ENCODE data around the gene ARL15. TPM values are rescaled to one million over a fixed set of nuclear protein-coding genes. Genes with fewer than 3 reads are reported as not detected.

ARL15 gene
- total RNA-seq, 2 donors from 2014 or later: 14.3 to 24.1 TPM

DNA sequence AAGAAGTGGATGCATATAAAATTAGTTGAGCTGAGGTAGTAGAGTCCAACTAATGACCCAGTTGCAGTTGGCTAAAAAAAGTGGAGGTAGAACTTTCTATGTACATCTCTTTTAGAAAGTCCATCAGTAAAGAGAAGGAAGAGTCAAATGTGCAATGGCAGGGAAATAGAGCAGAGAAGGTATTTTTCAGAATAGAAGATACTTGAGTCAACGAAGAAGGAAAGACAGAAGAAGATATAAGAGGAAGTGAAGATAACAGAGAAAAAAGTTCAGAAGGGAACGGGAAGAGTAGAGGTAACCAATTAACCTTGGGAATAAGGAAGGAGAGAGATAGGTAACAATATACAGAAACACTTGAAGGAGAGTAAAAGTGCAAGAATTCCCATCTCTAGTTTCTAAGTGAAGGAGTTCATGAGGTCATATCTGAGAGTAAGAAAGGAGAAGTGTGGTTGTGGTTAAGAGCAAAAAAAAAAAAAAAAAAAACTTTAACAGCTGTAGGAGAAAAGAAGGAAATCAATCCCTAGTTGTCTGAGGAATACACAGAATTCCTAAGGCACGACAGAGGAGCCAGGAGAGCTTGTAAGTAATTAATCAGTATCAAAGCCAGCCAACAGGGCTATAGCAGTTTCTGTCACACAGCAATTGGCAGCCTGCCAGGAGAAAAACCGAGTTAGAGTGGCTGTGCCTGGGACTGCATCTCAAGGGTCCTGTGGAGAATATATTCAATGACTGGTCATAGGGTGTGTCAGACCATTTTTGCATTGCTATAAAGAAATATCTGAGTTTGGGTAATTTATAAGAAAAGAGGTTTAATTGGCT lies 61.0 kb downstream of the ARL15 start:
- intact Hi-C loops (cut with DNase I): loop anchor here (10.0 kb wide), 1 partner anchor 175 kb away; no protein-coding TSS in a partner anchor
- TF ChIP-seq POLR2A (IDR thresholded peaks at IDR 0.05): no peak
- Histone ChIP-seq H3K27me3 (no peaks in the 10 kb centered on the region), H3K4me3 (no peak overlapping the region), H3K9me3 (no peaks in the 10 kb centered on the region), H3K4me1 (peaks cover 1% of the 10 kb centered on the region), H3K36me3 (replicated peaks in 1 of 2; ENCODE audit: insufficient read depth in 1 of 2, low read depth in 2 of 2) (no peaks in the 10 kb centered on the region), H3K27ac (no peak overlapping the region)
- DNase-seq: peak; percentile 10 to 38 (median 26)
- 36 to 42% methylated on average over 4 of the region's 4 CpGs for WGBS, 2 donors
- ATAC-seq: no peak

DNA sequence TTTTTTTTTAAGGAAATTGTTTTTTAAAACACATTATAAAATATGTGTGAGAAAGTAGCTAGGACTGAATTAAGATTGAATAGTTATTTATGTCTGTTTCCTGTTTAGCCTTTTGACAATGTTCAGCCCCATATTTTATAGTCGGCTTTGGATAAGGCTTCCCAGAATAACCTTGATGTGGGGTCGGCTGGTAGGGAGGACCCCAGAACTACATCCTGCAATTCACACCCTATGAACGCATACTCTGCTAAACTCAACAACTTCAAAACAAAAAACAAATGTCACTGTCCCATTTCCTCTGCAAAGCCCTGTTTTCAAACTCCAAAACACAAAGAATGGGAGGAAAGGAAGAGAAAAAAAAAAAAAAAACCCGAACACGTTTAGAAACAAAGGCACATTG lies 63.1 kb downstream of the ARL15 start:
- Histone ChIP-seq H3K36me3 (replicated peaks in 1 of 2; ENCODE audit: insufficient read depth in 1 of 2, low read depth in 2 of 2) (no peaks in the 10 kb centered on the region), H3K27me3 (no peaks in the 10 kb centered on the region), H3K4me1 (no peaks in the 10 kb centered on the region), H3K4me3 (no peak overlapping the region), H3K27ac (no peak overlapping the region), H3K9me3 (no peaks in the 10 kb centered on the region)
- intact Hi-C loops (cut with DNase I): loop anchor here (10.0 kb wide), 1 partner anchor 178 kb away; no protein-coding TSS in a partner anchor
- DNase-seq (no peak), ATAC-seq (no peak)
- 64 to 70% methylated on average over 5 of the region's 5 CpGs for WGBS, 2 donors
- TF ChIP-seq, protein P1, sequence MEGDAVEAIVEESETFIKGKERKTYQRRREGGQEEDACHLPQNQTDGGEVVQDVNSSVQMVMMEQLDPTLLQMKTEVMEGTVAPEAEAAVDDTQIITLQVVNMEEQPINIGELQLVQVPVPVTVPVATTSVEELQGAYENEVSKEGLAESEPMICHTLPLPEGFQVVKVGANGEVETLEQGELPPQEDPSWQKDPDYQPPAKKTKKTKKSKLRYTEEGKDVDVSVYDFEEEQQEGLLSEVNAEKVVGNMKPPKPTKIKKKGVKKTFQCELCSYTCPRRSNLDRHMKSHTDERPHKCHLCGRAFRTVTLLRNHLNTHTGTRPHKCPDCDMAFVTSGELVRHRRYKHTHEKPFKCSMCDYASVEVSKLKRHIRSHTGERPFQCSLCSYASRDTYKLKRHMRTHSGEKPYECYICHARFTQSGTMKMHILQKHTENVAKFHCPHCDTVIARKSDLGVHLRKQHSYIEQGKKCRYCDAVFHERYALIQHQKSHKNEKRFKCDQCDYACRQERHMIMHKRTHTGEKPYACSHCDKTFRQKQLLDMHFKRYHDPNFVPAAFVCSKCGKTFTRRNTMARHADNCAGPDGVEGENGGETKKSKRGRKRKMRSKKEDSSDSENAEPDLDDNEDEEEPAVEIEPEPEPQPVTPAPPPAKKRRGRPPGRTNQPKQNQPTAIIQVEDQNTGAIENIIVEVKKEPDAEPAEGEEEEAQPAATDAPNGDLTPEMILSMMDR (IDR thresholded peaks at IDR 0.05): no peak
- no peak for TF ChIP-seq POLR2A (IDR thresholded peaks at IDR 0.05)

DNA sequence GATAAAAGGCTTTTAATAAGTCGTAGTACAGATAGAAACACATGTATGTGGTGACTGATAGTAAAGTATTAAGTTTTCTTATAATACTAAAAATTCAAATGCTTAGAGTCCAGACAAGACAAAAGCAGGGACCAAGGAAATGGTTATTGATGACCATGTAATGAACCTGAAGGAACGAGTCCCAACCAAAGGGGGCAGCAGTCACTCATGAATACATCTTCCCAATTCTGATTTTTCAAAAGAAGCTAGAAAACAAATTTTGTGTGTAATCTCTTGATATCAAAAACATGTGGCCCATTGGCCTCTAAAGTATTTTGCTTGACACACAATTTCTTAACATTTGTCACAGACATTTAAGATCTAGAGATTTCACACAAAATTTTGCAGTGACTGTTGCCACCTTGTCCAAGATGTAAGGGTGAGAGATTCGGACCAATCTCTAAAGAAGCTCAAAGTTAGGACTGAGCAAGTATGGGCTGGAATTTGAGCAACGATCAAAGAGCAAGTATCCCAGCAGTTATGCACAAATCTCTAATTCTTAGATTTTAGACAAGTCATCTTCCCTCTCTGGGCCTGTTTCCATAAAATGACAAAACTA lies 66.8 kb downstream of the ARL15 start:
- peak; percentile 45 for ATAC-seq
- H3K4me3 ChIP-seq: no peak overlapping the region
- H3K27ac ChIP-seq: no peak overlapping the region
- H3K9me3 ChIP-seq: no peaks in the 10 kb centered on the region
- TF ChIP-seq POLR2A (IDR thresholded peaks at IDR 0.05): no peak
- TF ChIP-seq, protein P1 (IDR thresholded peaks at IDR 0.05): peak; percentile 41 to 72 (median 67)
- WGBS, 2 donors: 40 to 50% methylated on average over 4 of the region's 4 CpGs
- H3K36me3 ChIP-seq (replicated peaks in 1 of 2; ENCODE audit: insufficient read depth in 1 of 2, low read depth in 2 of 2): no peaks in the 10 kb centered on the region
- H3K4me1 ChIP-seq: no peaks in the 10 kb centered on the region
- H3K27me3 ChIP-seq: no peaks in the 10 kb centered on the region
- intact Hi-C loops (cut with DNase I): loop anchor here (10.0 kb wide), 1 partner anchor 181 kb away; no protein-coding TSS in a partner anchor
- DNase-seq: peak in 3 of 4 donors; percentile 31 to 54 (median 36)

DNA sequence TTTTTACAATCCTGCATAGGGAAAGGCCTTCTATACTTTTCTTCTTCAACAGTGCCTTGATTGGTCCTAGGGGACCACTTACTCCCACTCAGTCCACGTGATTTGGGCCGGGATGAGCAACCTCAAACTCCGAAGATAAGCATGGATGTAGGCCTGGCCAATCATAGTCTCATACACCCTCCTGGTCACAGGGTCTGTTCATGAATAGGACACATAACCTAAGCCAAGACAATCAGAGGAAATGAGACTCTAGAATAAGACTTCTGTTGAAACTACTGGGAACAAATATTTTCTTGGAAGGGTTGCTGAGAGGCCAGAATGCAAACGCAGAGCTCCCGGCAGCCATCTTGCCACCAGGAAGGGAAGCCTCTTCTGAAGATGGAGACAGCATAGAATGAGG lies 68.1 kb downstream of the ARL15 start:
- TF ChIP-seq, protein P1 (IDR thresholded peaks at IDR 0.05): no peak
- TF ChIP-seq POLR2A (IDR thresholded peaks at IDR 0.05): no peak
- WGBS, 2 donors: 76 to 78% methylated on average over 5 of the region's 5 CpGs
- Histone ChIP-seq H3K4me3 (no peak overlapping the region), H3K27ac (no peak overlapping the region), H3K9me3 (no peaks in the 10 kb centered on the region), H3K27me3 (no peaks in the 10 kb centered on the region), H3K36me3 (replicated peaks in 1 of 2; ENCODE audit: insufficient read depth in 1 of 2, low read depth in 2 of 2) (no peaks in the 10 kb centered on the region), H3K4me1 (no peaks in the 10 kb centered on the region)
- ATAC-seq: no peak
- DNase-seq: no peak
- intact Hi-C loops (cut with DNase I): loop anchor here (10.0 kb wide), 1 partner anchor 183 kb away; no protein-coding TSS in a partner anchor

DNA sequence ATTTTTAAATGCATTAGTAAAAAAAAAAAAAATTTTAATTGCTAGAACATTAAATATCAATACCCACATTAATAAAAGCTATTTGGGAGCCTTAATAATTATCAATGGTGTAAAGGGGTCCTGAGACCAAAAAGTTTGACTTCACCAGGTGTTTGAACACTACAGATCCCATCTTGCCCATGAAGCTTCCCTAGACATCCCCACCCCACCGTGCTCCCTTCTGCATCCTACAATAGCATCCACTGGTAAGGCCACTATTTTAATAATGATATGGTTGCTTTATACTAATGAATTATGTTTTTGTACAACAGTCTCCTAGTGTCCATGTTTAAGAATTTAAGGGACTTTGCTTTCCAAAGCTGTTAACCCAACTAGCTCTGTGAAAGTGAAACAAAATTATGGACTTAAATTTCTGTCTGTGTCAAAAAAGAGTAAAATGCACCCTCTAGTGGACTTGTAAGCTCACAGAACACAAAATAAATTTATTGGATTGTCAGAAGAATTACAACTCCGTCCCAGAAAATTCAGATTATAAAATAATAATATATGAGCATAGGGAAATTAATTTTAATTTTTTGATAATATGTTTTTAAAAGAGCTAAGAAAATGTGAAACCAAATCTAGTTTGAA lies 76.0 kb downstream of the ARL15 start:
- intact Hi-C loops (cut with DNase I): no loop called here
- DNase-seq: no peak
- 53 to 56% methylated on average over 2 of the region's 2 CpGs for WGBS, 2 donors

More for the DNA sequence above, 76.0 kb downstream of the ARL15 start:
- Histone ChIP-seq H3K27me3 (no peaks in the 10 kb centered on the region), H3K27ac (no peak overlapping the region), H3K36me3 (replicated peaks in 1 of 2; ENCODE audit: insufficient read depth in 1 of 2, low read depth in 2 of 2) (no peaks in the 10 kb centered on the region), H3K4me3 (no peak overlapping the region), H3K4me1 (no peaks in the 10 kb centered on the region), H3K9me3 (no peaks in the 10 kb centered on the region)
- ATAC-seq: no peak
- TF ChIP-seq, protein P1 (IDR thresholded peaks at IDR 0.05): peak in 6 of 7 experiments; percentile 30 to 64 (median 44)
- TF ChIP-seq POLR2A (IDR thresholded peaks at IDR 0.05): no peak
